Endothelial cell of umbilical vein (primary cell): ENCODE data around the gene ELP4. TPM values are rescaled to one million over a fixed set of nuclear protein-coding genes. Genes with fewer than 3 reads are reported as not detected.

Source experiments
- BruUV-seq: library from RNA; stranded (reverse); fragments of 400-500 nt; replicated peaks from 2 replicates; lab custom pipeline; 2021; lab: Mats Ljungman, UMichigan
- CTCF ChIA-PET: fragments of 300-600, 350-600 bp; sonication (Branson Sonifier 250); formaldehyde crosslinking; loops from one replicate; lab custom pipeline; 2021; ENCODE audit warnings: antibody characterized with exemption, inconsistent platforms; lab: Charles Lee
- POLR2A ChIA-PET: fragments of 300-600, 350-600 bp; sonication (Branson Sonifier 250); formaldehyde crosslinking; loops from one replicate; lab custom pipeline; 2021; ENCODE audit warnings: antibody characterized with exemption, inconsistent platforms; lab: Charles Lee
- DNase-seq: peaks from one replicate; pipeline ENCODE4 v3.0.0-alpha.2; 2011; ENCODE audit warnings: low read depth, low spot score
- FAIRE-seq: peaks from 2 replicates; lab custom pipeline; 2011; peaks lifted over from hg19 to GRCh38; lab: Jason Lieb, UNC
- H2AFZ ChIP-seq: 2 replicates; pipeline ENCODE4 v1.6.0; 2012; ENCODE audit warnings: low read depth, low read length, control low read depth, inconsistent platforms
- H3K27ac ChIP-seq: 2 replicates; pipeline ENCODE4 v1.5.1; 2011; ENCODE audit warnings: low read depth, mild to moderate bottlenecking, control low read depth, low read length, moderate library complexity; ENCODE audit not compliant: insufficient read depth
- H3K27me3 ChIP-seq, 2 experiments: 2 replicates each; pipeline versions ENCODE4 v1.6.0 to v1.6.1; 2011; ENCODE audit warnings: low read length in 2 of 2, mixed read lengths in 1 of 2; ENCODE audit not compliant: control insufficient read depth in 2 of 2, insufficient read depth in 2 of 2
- H3K36me3 ChIP-seq, 2 experiments: 2 replicates in 1 of 2; 3 replicates in 1 of 2; pipeline ENCODE4 v1.5.1; 2011; ENCODE audit warnings: low read length in 2 of 2, mild to moderate bottlenecking in 1 of 2, moderate library complexity in 1 of 2; ENCODE audit not compliant: control insufficient read depth in 2 of 2, insufficient read depth in 2 of 2; ENCODE audit errors: extremely low read depth in 1 of 2
- H3K4me1 ChIP-seq: 3 replicates; pipeline ENCODE4 v1.5.1; 2011; ENCODE audit warnings: mild to moderate bottlenecking, low read length; ENCODE audit not compliant: control insufficient read depth, insufficient read depth; ENCODE audit errors: extremely low read depth
- H3K4me2 ChIP-seq: 2 replicates; pipeline ENCODE4 v1.6.1; 2011; ENCODE audit warnings: low read length, control low read depth, mixed read lengths; ENCODE audit not compliant: insufficient read depth
- H3K4me3 ChIP-seq, 3 experiments: fragments of 200-600 bp in 1 of 3; sonication (generic), shearing (Covaris generic) in 1 of 3; replicated peaks in 1 of 3; 2 replicates each; pipeline ENCODE4 v1.5.1; 2011 to 2016; ENCODE audit warnings: control low read depth in 3 of 3, low read length in 3 of 3, mild to moderate bottlenecking in 2 of 3, inconsistent platforms in 1 of 3, low read depth in 1 of 3, moderate library complexity in 1 of 3; ENCODE audit not compliant: insufficient read depth in 1 of 3
- H3K79me2 ChIP-seq: 2 replicates; pipeline ENCODE4 v1.6.0; 2012; ENCODE audit warnings: low read length, inconsistent platforms; ENCODE audit not compliant: control insufficient read depth, insufficient read depth
- H3K9ac ChIP-seq: replicated peaks from 2 replicates; pipeline ENCODE3; 2011; ENCODE audit warnings: low read length, control low read depth; ENCODE audit not compliant: insufficient read depth; ENCODE audit errors: extremely low read depth
- H3K9me1 ChIP-seq: replicated peaks from 3 replicates; pipeline ENCODE4 v1.6.0; 2011; ENCODE audit warnings: mild to moderate bottlenecking, low read length; ENCODE audit not compliant: control insufficient read depth, insufficient read depth; ENCODE audit errors: extremely low read depth
- H3K9me3 ChIP-seq: replicated peaks from 2 replicates; pipeline ENCODE4 v1.5.1; 2012; ENCODE audit warnings: low read length, inconsistent platforms; ENCODE audit not compliant: control insufficient read depth, insufficient read depth
- H4K20me1 ChIP-seq: replicated peaks from 2 replicates; pipeline ENCODE3; 2011; ENCODE audit warnings: mild to moderate bottlenecking, low read length; ENCODE audit not compliant: control insufficient read depth, insufficient read depth; ENCODE audit errors: extremely low read depth
- EZH2 ChIP-seq: IDR thresholded peaks from 2 replicates; pipeline ENCODE4 v1.6.1; 2012; ENCODE audit warnings: borderline replicate concordance, low read depth, mild to moderate bottlenecking, moderate library complexity, low read length, inconsistent platforms; ENCODE audit not compliant: severe bottlenecking
- FOS ChIP-seq: IDR thresholded peaks from 2 replicates; pipeline ENCODE4 v1.6.1; 2011; ENCODE audit warnings: mild to moderate bottlenecking, low read length, moderate library complexity, borderline replicate concordance; ENCODE audit not compliant: insufficient read depth
- GATA2 ChIP-seq: IDR thresholded peaks from 2 replicates; pipeline ENCODE4 v1.7.0; 2011; ENCODE audit warnings: low read depth, mild to moderate bottlenecking, moderate library complexity, mixed read lengths, low read length; ENCODE audit not compliant: insufficient read length, insufficient read depth
- JUN ChIP-seq: IDR thresholded peaks from 2 replicates; pipeline ENCODE4 v1.6.1; 2011; ENCODE audit warnings: borderline replicate concordance, low read depth; ENCODE audit not compliant: insufficient read length, insufficient read depth
- MYC ChIP-seq: IDR thresholded peaks from one replicate; pipeline ENCODE4 v1.6.1; 2011; ENCODE audit warnings: mild to moderate bottlenecking, low read depth, low read length
- POLR2A ChIP-seq: IDR thresholded peaks from 2 replicates; pipeline ENCODE4 v1.6.1; 2012; ENCODE audit warnings: low read depth, mild to moderate bottlenecking, control low read depth, low read length
- POLR2AphosphoS5 ChIP-seq: IDR thresholded peaks from 2 replicates; pipeline ENCODE4 v1.6.1; 2012; ENCODE audit warnings: low read depth, mild to moderate bottlenecking, control low read depth, low read length, moderate library complexity; ENCODE audit not compliant: insufficient read depth
- dilution Hi-C: fragments of 300-500 bp; cut with MboI; formaldehyde crosslinking; loops from one replicate; pipeline ENCODE4 v1.15.0; 2019; ENCODE audit warnings: low sequenced_read_pairs; ENCODE audit not compliant: extremely low pct_ligation_motif_present
- intact Hi-C: fragments of 100-400 bp; cut with micrococcal nuclease; formaldehyde crosslinking; loops from one replicate; pipeline ENCODE4 v1.10.0; 2022
- polyA plus RNA-seq, 4 experiments: library from polyadenylated mRNA; depleted of rRNA in 3 of 4; stranded (reverse) in 3 of 4; unstranded in 1 of 4; fragments of >200 nt; gene quantifications; 2 replicates each; pipeline versions ENCODE4 v1.2.1 to v1.2.3, GENCODE V29; 2011 to 2012; ENCODE audit warnings: missing spikeins in 1 of 4
- total RNA-seq: library from RNA; stranded (reverse); gene quantifications from 2 replicates; pipeline ENCODE4 v1.2.3, GENCODE V29; 2021
- TF ChIP-seq, protein P1 (sequence below): IDR thresholded peaks from 2 replicates; pipeline ENCODE4 v1.6.1; 2011; ENCODE audit not compliant: insufficient read depth, insufficient read length
- TF ChIP-seq, protein P2 (sequence below), 2 donors: IDR thresholded peaks; 1 replicate in 1 of 2; 2 replicates in 1 of 2; pipeline ENCODE4 v1.5.1; 2011; ENCODE audit warnings: low read length in 2 of 2, mild to moderate bottlenecking in 2 of 2, moderate library complexity in 2 of 2, control low read depth in 1 of 2, inconsistent platforms in 1 of 2, low read depth in 1 of 2; ENCODE audit not compliant: insufficient read depth in 1 of 2; ENCODE audit errors: extremely low read depth in 1 of 2

The ELP4 gene
- total and polyA plus RNA-seq, 2 donors (not counting 3 experiments of a cell fraction or from before 2014, with no cell fraction given), result 11.6 to 16.3 TPM

GRCh38 chr11:31477528-31478222 is 31.9 kb upstream of the ELP4 start:
- H3K27ac ChIP-seq, result no peak overlapping the region
- no peak overlapping the region for H3K4me3 ChIP-seq
- dilution Hi-C loops (no loop called here), intact Hi-C loops (no loop called here)
- BruUV-seq, result no TSS peak
- H3K4me1 ChIP-seq, result no peaks in the 10 kb centered on the region
- no peaks in the 10 kb centered on the region for H3K9me1 ChIP-seq
- ChIA-PET POLR2A (no interaction called here), CTCF (interaction anchor here (0.7 to 2.8 kb wide), 10 partner anchors 8 to 480 kb away, joined by 3 to 10 read pairs (median 4); no protein-coding TSS in a partner anchor)
- no peaks in the 10 kb centered on the region for H3K27me3 ChIP-seq
- no peak for FAIRE-seq
- TF ChIP-seq, protein P1, sequence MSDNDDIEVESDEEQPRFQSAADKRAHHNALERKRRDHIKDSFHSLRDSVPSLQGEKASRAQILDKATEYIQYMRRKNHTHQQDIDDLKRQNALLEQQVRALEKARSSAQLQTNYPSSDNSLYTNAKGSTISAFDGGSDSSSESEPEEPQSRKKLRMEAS, result no peak
- TF ChIP-seq GATA2, result no peak
- TF ChIP-seq, protein P2, sequence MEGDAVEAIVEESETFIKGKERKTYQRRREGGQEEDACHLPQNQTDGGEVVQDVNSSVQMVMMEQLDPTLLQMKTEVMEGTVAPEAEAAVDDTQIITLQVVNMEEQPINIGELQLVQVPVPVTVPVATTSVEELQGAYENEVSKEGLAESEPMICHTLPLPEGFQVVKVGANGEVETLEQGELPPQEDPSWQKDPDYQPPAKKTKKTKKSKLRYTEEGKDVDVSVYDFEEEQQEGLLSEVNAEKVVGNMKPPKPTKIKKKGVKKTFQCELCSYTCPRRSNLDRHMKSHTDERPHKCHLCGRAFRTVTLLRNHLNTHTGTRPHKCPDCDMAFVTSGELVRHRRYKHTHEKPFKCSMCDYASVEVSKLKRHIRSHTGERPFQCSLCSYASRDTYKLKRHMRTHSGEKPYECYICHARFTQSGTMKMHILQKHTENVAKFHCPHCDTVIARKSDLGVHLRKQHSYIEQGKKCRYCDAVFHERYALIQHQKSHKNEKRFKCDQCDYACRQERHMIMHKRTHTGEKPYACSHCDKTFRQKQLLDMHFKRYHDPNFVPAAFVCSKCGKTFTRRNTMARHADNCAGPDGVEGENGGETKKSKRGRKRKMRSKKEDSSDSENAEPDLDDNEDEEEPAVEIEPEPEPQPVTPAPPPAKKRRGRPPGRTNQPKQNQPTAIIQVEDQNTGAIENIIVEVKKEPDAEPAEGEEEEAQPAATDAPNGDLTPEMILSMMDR (IDR thresholded peaks at IDR 0.05; ENCODE audit: extremely low read depth in 1 of 2, insufficient read depth in 1 of 2, low read depth in 1 of 2, low read length in 2 of 2), result no peak
- TF ChIP-seq MYC, result no peak
- TF ChIP-seq POLR2AphosphoS5, result no peak
- TF ChIP-seq EZH2, result no peak
- TF ChIP-seq JUN, result no peak
- no peak for TF ChIP-seq FOS
- no peak for TF ChIP-seq POLR2A
- no peaks in the 10 kb centered on the region for H3K9me3 ChIP-seq
- no peaks in the 10 kb centered on the region for H4K20me1 ChIP-seq
- no peak overlapping the region for H3K4me2 ChIP-seq
- H3K36me3 ChIP-seq, result no peaks in the 10 kb centered on the region
- no peak for DNase-seq
- H2AFZ ChIP-seq, result no peak overlapping the region
- no peak overlapping the region for H3K9ac ChIP-seq
- H3K79me2 ChIP-seq, result no peaks in the 10 kb centered on the region
